HFFc6 (cell line): ENCODE measurements around the gene CCDC51. TPM values are rescaled to one million over a fixed set of nuclear protein-coding genes. Genes with fewer than 3 reads are reported as not detected.
"Not testable (repeated sequence)": the region's sequence is repeated elsewhere in the genome, so short reads cannot be mapped to it uniquely, and the experiment has no call there.

ENCODE experiments used
- DNase-seq: peaks from one replicate; pipeline ENCODE4 v3.0.0-alpha.2; 2018
- H3K27ac Mint-ChIP-seq: 2 replicates; pipeline ENCODE4 v1.8.0; 2020; ENCODE audit warnings: mild to moderate bottlenecking, mixed read lengths
- H3K27me3 Mint-ChIP-seq: 2 replicates; pipeline ENCODE4 v1.8.0; 2021; ENCODE audit warnings: mild to moderate bottlenecking, moderate library complexity, mixed read lengths; ENCODE audit not compliant: insufficient read depth
- H3K36me3 Mint-ChIP-seq: 2 replicates; pipeline ENCODE4 v1.8.0; 2021; ENCODE audit warnings: low read depth, mixed read lengths
- H3K4me1 Mint-ChIP-seq: 2 replicates; pipeline ENCODE4 v1.8.0; 2020; ENCODE audit warnings: low read depth, mixed read lengths
- H3K4me3 Mint-ChIP-seq: 2 replicates; pipeline ENCODE4 v1.8.0; 2020; ENCODE audit warnings: mild to moderate bottlenecking, moderate library complexity, mixed read lengths
- H3K9me3 Mint-ChIP-seq: 2 replicates; pipeline ENCODE4 v1.8.0; 2020; ENCODE audit warnings: mild to moderate bottlenecking, mixed read lengths
- CTCF ChIP-seq: fragments of 200-600 bp; sonication (generic); IDR thresholded peaks from 2 replicates; pipeline ENCODE4 v1.5.0; 2021; ENCODE audit warnings: antibody characterized with exemption, mild to moderate bottlenecking
- long read RNA-seq: library from polyadenylated mRNA; unstranded; transcript quantifications from one replicate; pipeline ENCODE4 v2.0.0, GENCODE V29; 2019
- total RNA-seq, 6 experiments: library from RNA; stranded (reverse); fragmentation: NEBNext Ultra II Directional; extraction: Animal tissue kit (Norgen Biotek cat#: 25700); gene quantifications; 2 replicates in 1 of 6; 3 replicates in 5 of 6; pipeline ENCODE4 v1.2.3, GENCODE V29; 2021

CCDC51 gene
- 10 to 100 TPM; 10.1 to 15.3 (median 12.5) TPM for total RNA-seq
- long read RNA-seq, transcript CCDC51-206 (4 exons, 1,461 nt) = major isoform, 5 of 34 reads
- long read RNA-seq, partial matches to known transcripts = 12 of 34 reads
- long read RNA-seq, other reads (novel, unspliced or antisense) = 11 of 34 reads

GRCh38 chr3:48439820-48440589 lies at the start of gene CCDC51, which contains the start of gene TMA7:
Gene CCDC51, minus strand, starts transcription at chr3:48440119. Its CDS starts 4,991 bp downstream, at chr3:48435128.
Gene TMA7, plus strand, starts transcription at chr3:48440257. Its CDS starts 40 bp downstream, at chr3:48440297.
- Mint-ChIP-seq H3K4me1 (peaks cover 23% of the 10 kb centered on the region), H3K36me3 (peaks cover 18% of the 10 kb centered on the region; the same call in 1 of the 2 replicates), H3K4me3 (peak within 1 kb of the TSS; percentile 98), H3K27me3 (no peaks in the 10 kb centered on the region; the same call in 1 of the 2 replicates), H3K9me3 (no peaks in the 10 kb centered on the region), H3K27ac (peak within 1 kb of the TSS; percentile 78)
- peak; percentile 93 for DNase-seq
- 0 out of 2 replicates have a peak, but pooled peaks have one; percentile 16 for TF ChIP-seq CTCF

GRCh38 chr3:48486952-48487351 lies 47.0 kb upstream of the CCDC51 start:
- no peaks in the 10 kb centered on the region for H3K9me3 Mint-ChIP-seq
- H3K27ac Mint-ChIP-seq = no peak overlapping the region
- H3K36me3 Mint-ChIP-seq = no peaks in the 10 kb centered on the region
- H3K4me1 Mint-ChIP-seq = no peaks in the 10 kb centered on the region
- no peaks in the 10 kb centered on the region; the same call in 1 of the 2 replicates for H3K27me3 Mint-ChIP-seq
- TF ChIP-seq CTCF = no peak
- no peak overlapping the region for H3K4me3 Mint-ChIP-seq
- no peak for DNase-seq

GRCh38 chr3:48482822-48483221 lies 42.9 kb upstream of the CCDC51 start:
- not testable (repeated sequence) for H3K27ac Mint-ChIP-seq, H3K9me3 Mint-ChIP-seq, H3K4me1 Mint-ChIP-seq, H3K27me3 Mint-ChIP-seq, H3K36me3 Mint-ChIP-seq, DNase-seq, H3K4me3 Mint-ChIP-seq

- not testable (repeated sequence) for H3K9me3 Mint-ChIP-seq, H3K27me3 Mint-ChIP-seq, H3K4me1 Mint-ChIP-seq, H3K27ac Mint-ChIP-seq, DNase-seq, H3K4me3 Mint-ChIP-seq, H3K36me3 Mint-ChIP-seq
Measured at GRCh38 chr3:48480891-48481290, 41.0 kb upstream of the CCDC51 start.

GRCh38 chr3:48478626-48479555 lies 39.0 kb upstream of the CCDC51 start:
- H3K9me3 Mint-ChIP-seq = no peaks in the 10 kb centered on the region
- no peak for TF ChIP-seq CTCF
- no peak overlapping the region for H3K27ac Mint-ChIP-seq
- no peaks in the 10 kb centered on the region for H3K4me1 Mint-ChIP-seq
- H3K36me3 Mint-ChIP-seq = peaks cover 5% of the 10 kb centered on the region; the same call in 1 of the 2 replicates
- DNase-seq = no peak
- H3K4me3 Mint-ChIP-seq = no peak overlapping the region
- H3K27me3 Mint-ChIP-seq = no peaks in the 10 kb centered on the region; the same call in 1 of the 2 replicates

GRCh38 chr3:48477959-48478520 lies 38.1 kb upstream of the CCDC51 start:
- Mint-ChIP-seq H3K36me3 (peaks cover 5% of the 10 kb centered on the region; the same call in 1 of the 2 replicates), H3K4me3 (no peak overlapping the region), H3K4me1 (peaks cover 7% of the 10 kb centered on the region), H3K27ac (no peak overlapping the region), H3K9me3 (no peaks in the 10 kb centered on the region), H3K27me3 (no peaks in the 10 kb centered on the region; the same call in 1 of the 2 replicates)
- DNase-seq = no peak
- no peak for TF ChIP-seq CTCF
